HepG2 (cell line): ENCODE measurements around the gene ACAP3. TPM values are rescaled to one million over a fixed set of nuclear protein-coding genes. Genes with fewer than 3 reads are reported as not detected.
A peak's percentile ranks its signal among the peaks of the same experiment; 100 is the strongest.

Experiments
- GLI4 ChIP-seq: sonication (generic); formaldehyde crosslinking; IDR thresholded peaks from 2 replicates; pipeline ENCODE4 v1.5.1; 2020; ENCODE audit warnings: missing genetic modification reagents, mild to moderate bottlenecking, moderate library complexity, borderline replicate concordance
- GTF3A ChIP-seq: sonication (generic); formaldehyde crosslinking; conservative IDR thresholded peaks from 2 replicates; pipeline ENCODE4 v1.4.0; 2020; ENCODE audit warnings: mild to moderate bottlenecking, missing genetic modification reagents
- HINFP ChIP-seq: sonication (generic); formaldehyde crosslinking; IDR thresholded peaks from 2 replicates; pipeline ENCODE4 v1.4.0; 2020; ENCODE audit warnings: low read depth, mild to moderate bottlenecking, missing genetic modification reagents
- MTF1 ChIP-seq: sonication (generic); formaldehyde crosslinking; IDR thresholded peaks from 2 replicates; pipeline ENCODE4 v1.5.0; 2020; ENCODE audit warnings: missing genetic modification reagents
- NFE2L2 ChIP-seq: fragments of 150-350 bp; IDR thresholded peaks from 2 replicates; pipeline ENCODE4 v1.6.1; 2014; ENCODE audit warnings: low read length
- PATZ1 ChIP-seq: sonication (generic); formaldehyde crosslinking; IDR thresholded peaks from 2 replicates; pipeline ENCODE4 v1.4.0; 2020; ENCODE audit warnings: missing genetic modification reagents
- RNF219 ChIP-seq: sonication (generic); formaldehyde crosslinking; IDR thresholded peaks from 2 replicates; pipeline ENCODE4 v1.5.0; 2020; ENCODE audit warnings: mild to moderate bottlenecking, missing genetic modification reagents
- ZBTB39 ChIP-seq: sonication (generic); formaldehyde crosslinking; IDR thresholded peaks from 2 replicates; pipeline ENCODE4 v1.5.0; 2020; ENCODE audit warnings: missing genetic modification reagents
- ZBTB7B ChIP-seq: sonication (generic); formaldehyde crosslinking; IDR thresholded peaks from 2 replicates; pipeline ENCODE4 v1.4.0; 2020; ENCODE audit warnings: missing genetic modification reagents
- ZBTB8A ChIP-seq: sonication (generic); formaldehyde crosslinking; IDR thresholded peaks from 2 replicates; pipeline ENCODE4 v1.4.0; 2020; ENCODE audit warnings: mild to moderate bottlenecking, low read depth, missing genetic modification reagents, borderline replicate concordance
- ZFYVE20 ChIP-seq: sonication (generic); formaldehyde crosslinking; IDR thresholded peaks from 2 replicates; pipeline ENCODE4 v1.8.0; 2023; ENCODE audit warnings: low read depth, mild to moderate bottlenecking, moderate library complexity, missing genetic modification reagents, borderline replicate concordance
- ZKSCAN5 ChIP-seq: sonication (generic); formaldehyde crosslinking; IDR thresholded peaks from 2 replicates; pipeline ENCODE4 v1.5.1; 2020; ENCODE audit warnings: mild to moderate bottlenecking, missing genetic modification reagents
- ZNF275 ChIP-seq: sonication (generic); formaldehyde crosslinking; IDR thresholded peaks from 2 replicates; pipeline ENCODE4 v1.8.0; 2022; ENCODE audit warnings: missing genetic modification reagents, mild to moderate bottlenecking, inconsistent platforms, borderline replicate concordance
- ZNF280B ChIP-seq: sonication (generic); formaldehyde crosslinking; IDR thresholded peaks from 2 replicates; pipeline ENCODE4 v1.5.0; 2020; ENCODE audit warnings: missing genetic modification reagents, mild to moderate bottlenecking, borderline replicate concordance
- ZNF337 ChIP-seq: sonication (generic); formaldehyde crosslinking; IDR thresholded peaks from 2 replicates; pipeline ENCODE4 v1.5.1; 2020; ENCODE audit warnings: missing genetic modification reagents, low read depth, mild to moderate bottlenecking, borderline replicate concordance
- ZNF552 ChIP-seq: sonication (generic); formaldehyde crosslinking; IDR thresholded peaks from 2 replicates; pipeline ENCODE4 v1.9.0; 2022; ENCODE audit warnings: missing genetic modification reagents, mild to moderate bottlenecking, borderline replicate concordance
- ZNF616 ChIP-seq: sonication (generic); formaldehyde crosslinking; IDR thresholded peaks from 2 replicates; pipeline ENCODE4 v1.5.0; 2020; ENCODE audit warnings: low read depth, mild to moderate bottlenecking, missing genetic modification reagents
- ZNF766 ChIP-seq: sonication (generic); formaldehyde crosslinking; IDR thresholded peaks from 2 replicates; pipeline ENCODE4 v1.5.0; 2020; ENCODE audit warnings: missing genetic modification reagents, borderline replicate concordance
- polyA plus RNA-seq, 8 experiments: library from polyadenylated mRNA; depleted of rRNA in 3 of 8; stranded (reverse) in 7 of 8; unstranded in 1 of 8; fragments of >200 nt; fragmentation: Illumina TruSeq in 4 of 8; extraction: Trizol in 4 of 8; gene quantifications; 2 replicates each; pipeline versions ENCODE4 v1.2.1 to v1.2.3, GENCODE V29; 2011 to 2016; ENCODE audit warnings: low read depth in 4 of 8, missing spikeins in 1 of 8, mixed read lengths in 1 of 8; ENCODE audit not compliant: insufficient read depth in 1 of 8
- total RNA-seq, 5 experiments: library from RNA; depleted of rRNA; stranded (reverse); fragments of >200 nt; fragmentation: Illumina TruSeq; extraction: Trizol; gene quantifications; 2 replicates each; pipeline ENCODE4 v1.2.3, GENCODE V29; 2016; ENCODE audit warnings: low read depth in 1 of 5

The ACAP3 gene
- total and polyA plus RNA-seq, 2 of the 13 experiments (the other 11 are each of a cell fraction or from before 2014, with no cell fraction given): 29.4 to 50.8 TPM

GRCh38 chr1:1306661-1307260 is 969 bp downstream of the ACAP3 start (continued):
- TF ChIP-seq GTF3A: no peak
- 0 out of 2 replicates have a peak, but pooled peaks have one; percentile 21 for TF ChIP-seq HINFP (CRISPR knock-in tag)
- no peak for TF ChIP-seq NFE2L2
- TF ChIP-seq PATZ1: peak; percentile 82
- no peak for TF ChIP-seq GLI4 (CRISPR knock-in tag)
- no peak for TF ChIP-seq RNF219 (CRISPR knock-in tag)
- TF ChIP-seq ZNF552 (CRISPR knock-in tag): no peak
- TF ChIP-seq MTF1 (CRISPR knock-in tag): no peak
- TF ChIP-seq ZBTB39: no peak
- no peak for TF ChIP-seq ZNF337 (CRISPR knock-in tag)
- TF ChIP-seq ZNF280B: no peak
- TF ChIP-seq ZBTB7B: no peak
- TF ChIP-seq ZBTB8A (CRISPR knock-in tag): no peak
- TF ChIP-seq ZFYVE20 (CRISPR knock-in tag): no peak
- no peak for TF ChIP-seq ZKSCAN5 (CRISPR knock-in tag)
- TF ChIP-seq ZNF616 (CRISPR knock-in tag): no peak
- TF ChIP-seq ZNF275: no peak; the same call in 1 of the 2 replicates
- TF ChIP-seq ZNF766 (CRISPR knock-in tag): no peak
